GM21367 (cell line): Measurements from ENCODE around the gene CISH.

Experiments used
- ATAC-seq: cut with Tn5 transposase; IDR thresholded peaks from one replicate; pipeline ENCODE4 v1.9.1; 2021; ENCODE audit not compliant: unreplicated experiment

Gene CISH

GRCh38 chr3:50615190-50615589 is 3.6 kb upstream of the CISH start:
- no peak for ATAC-seq

GRCh38 chr3:50612970-50613846 is 1.6 kb upstream of the CISH start:
- ATAC-seq, result no peak

- ATAC-seq, result no peak
Observed at GRCh38 chr3:50612234-50612882, 784 bp upstream of the CISH start.

GRCh38 chr3:50610992-50611463 is 546 bp downstream of the CISH start:
- ATAC-seq, result no peak

- no peak for ATAC-seq
Observed at GRCh38 chr3:50610181-50610971, 1.2 kb downstream of the CISH start.

- no peak for ATAC-seq
Observed at GRCh38 chr3:50609763-50610085, 1.9 kb downstream of the CISH start.

GRCh38 chr3:50609071-50609762 is 2.4 kb downstream of the CISH start:
- no peak for ATAC-seq

- ATAC-seq, result no peak
Observed at GRCh38 chr3:50608278-50608677, 3.3 kb downstream of the CISH start.

- no peak for ATAC-seq
Observed at GRCh38 chr3:50607271-50608091, 4.1 kb downstream of the CISH start.

GRCh38 chr3:50606596-50606995 is 5.0 kb downstream of the CISH start:
- ATAC-seq, result no peak

- no peak for ATAC-seq
Observed at GRCh38 chr3:50605901-50606326, 5.7 kb downstream of the CISH start.

GRCh38 chr3:50604628-50605588 is 6.7 kb downstream of the CISH start:
- ATAC-seq, result no peak

GRCh38 chr3:50604110-50604621 is 7.4 kb downstream of the CISH start:
- no peak for ATAC-seq

- ATAC-seq, result no peak
Observed at GRCh38 chr3:50603261-50604109, 8.1 kb downstream of the CISH start.

GRCh38 chr3:50602595-50603191 is 8.9 kb downstream of the CISH start:
- no peak for ATAC-seq

- ATAC-seq, result peak; percentile 53
Observed at GRCh38 chr3:50600841-50601591, 10.6 kb downstream of the CISH start.
